Femur (tissue), 1 donor: ENCODE measurements around the gene PCNT.

Source experiments
- DNase-seq: peaks from one replicate; pipeline ENCODE4 v3.0.0-alpha.2; 2017

The PCNT gene

DNA sequence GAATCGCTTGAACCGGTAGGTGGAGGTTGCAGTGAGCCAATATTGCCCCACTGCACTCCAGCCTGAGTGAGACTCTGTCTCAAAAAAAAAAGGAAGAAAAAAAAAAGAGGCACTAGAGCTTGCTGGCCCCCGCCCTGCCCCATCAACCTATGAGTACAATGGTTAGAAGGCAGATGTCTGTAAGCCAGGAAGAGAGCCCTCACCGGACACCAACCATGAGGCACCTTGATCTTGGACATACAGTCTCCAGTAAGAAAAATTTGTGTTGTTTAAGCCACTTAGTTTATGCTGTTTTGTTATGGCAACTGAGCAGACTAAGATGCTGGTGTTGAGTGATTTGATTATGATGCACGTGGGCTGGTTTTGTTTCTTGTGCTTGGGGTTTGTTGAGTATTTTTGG, 168.9 kb downstream of the PCNT start:
- no peak for DNase-seq

DNA sequence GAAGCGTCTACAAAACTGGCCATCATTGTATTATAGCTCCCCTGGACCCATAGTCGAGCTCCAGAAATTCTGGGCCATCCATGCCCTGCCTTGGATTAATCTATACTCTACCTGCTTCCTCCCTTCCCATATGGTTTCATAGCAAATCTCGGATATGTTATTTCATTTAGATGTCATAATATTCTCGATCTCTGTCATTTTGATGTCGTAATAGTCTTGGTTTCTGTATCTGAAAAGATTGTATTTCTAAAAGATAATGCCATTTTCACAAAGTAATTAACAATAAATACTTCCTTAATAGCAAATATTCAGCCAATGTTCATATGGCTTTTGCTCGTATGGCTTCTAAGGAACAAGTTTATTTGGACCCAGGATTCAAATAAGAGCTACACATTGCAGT, 169.9 kb downstream of the PCNT start:
- DNase-seq, result no peak
